ENCODE measurements around the gene CCDC85B.

DNA sequence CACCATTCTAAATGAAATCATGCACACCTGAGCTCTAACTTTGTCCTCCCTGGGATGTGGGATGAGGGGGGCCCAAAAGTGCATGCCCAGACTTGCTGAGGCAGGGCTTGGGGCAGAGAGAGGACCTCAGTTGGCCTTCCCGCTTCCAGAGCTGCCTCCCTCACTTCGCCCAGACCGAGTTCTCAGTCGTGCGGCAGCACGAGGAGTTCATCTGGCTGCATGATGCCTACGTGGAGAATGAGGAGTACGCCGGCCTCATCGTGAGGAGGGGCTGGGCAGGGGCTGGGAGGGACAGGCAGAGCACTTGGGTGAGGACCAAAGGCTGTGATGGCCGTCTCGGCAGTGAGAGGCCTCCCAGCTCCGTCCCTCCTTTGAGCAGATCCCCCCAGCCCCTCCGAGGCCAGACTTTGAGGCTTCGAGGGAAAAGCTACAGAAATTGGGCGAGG lies 40.7 kb upstream of the CCDC85B start:
- TF ChIP-seq FOSL2 (IDR thresholded peaks at IDR 0.05; ENCODE audit: borderline replicate concordance, low read depth) (no peak), EP300 (IDR thresholded peaks at IDR 0.05; ENCODE audit: borderline replicate concordance in 1 of 2, low read depth in 1 of 2, low read length in 1 of 2) (no peak), GABPA (IDR thresholded peaks at IDR 0.05; ENCODE audit: low read depth) (no peak), POLR2AphosphoS5 (IDR thresholded peaks at IDR 0.05; ENCODE audit: low read depth, low read length) (no peak), FOXM1 (IDR thresholded peaks at IDR 0.05; ENCODE audit: low read depth) (no peak), RAD21 (IDR thresholded peaks at IDR 0.05; ENCODE audit: low read length) (no peak), MEF2A (IDR thresholded peaks at IDR 0.05; ENCODE audit: borderline replicate concordance, low read depth) (no peak), REST (IDR thresholded peaks at IDR 0.05; ENCODE audit: low read depth, low read length) (no peak), EZH2phosphoT487 (IDR thresholded peaks at IDR 0.05; ENCODE audit: borderline replicate concordance, low read depth) (no peak), PBX3 (IDR thresholded peaks at IDR 0.05) (no peak)
- TF ChIP-seq, protein P1, sequence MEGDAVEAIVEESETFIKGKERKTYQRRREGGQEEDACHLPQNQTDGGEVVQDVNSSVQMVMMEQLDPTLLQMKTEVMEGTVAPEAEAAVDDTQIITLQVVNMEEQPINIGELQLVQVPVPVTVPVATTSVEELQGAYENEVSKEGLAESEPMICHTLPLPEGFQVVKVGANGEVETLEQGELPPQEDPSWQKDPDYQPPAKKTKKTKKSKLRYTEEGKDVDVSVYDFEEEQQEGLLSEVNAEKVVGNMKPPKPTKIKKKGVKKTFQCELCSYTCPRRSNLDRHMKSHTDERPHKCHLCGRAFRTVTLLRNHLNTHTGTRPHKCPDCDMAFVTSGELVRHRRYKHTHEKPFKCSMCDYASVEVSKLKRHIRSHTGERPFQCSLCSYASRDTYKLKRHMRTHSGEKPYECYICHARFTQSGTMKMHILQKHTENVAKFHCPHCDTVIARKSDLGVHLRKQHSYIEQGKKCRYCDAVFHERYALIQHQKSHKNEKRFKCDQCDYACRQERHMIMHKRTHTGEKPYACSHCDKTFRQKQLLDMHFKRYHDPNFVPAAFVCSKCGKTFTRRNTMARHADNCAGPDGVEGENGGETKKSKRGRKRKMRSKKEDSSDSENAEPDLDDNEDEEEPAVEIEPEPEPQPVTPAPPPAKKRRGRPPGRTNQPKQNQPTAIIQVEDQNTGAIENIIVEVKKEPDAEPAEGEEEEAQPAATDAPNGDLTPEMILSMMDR (IDR thresholded peaks at IDR 0.05), result no peak
- TF ChIP-seq, protein P2, sequence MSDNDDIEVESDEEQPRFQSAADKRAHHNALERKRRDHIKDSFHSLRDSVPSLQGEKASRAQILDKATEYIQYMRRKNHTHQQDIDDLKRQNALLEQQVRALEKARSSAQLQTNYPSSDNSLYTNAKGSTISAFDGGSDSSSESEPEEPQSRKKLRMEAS (IDR thresholded peaks at IDR 0.05; ENCODE audit: low read depth), result no peak

Measured in SK-N-SH (cell line).